Measurements from ENCODE around the gene ANKK1. TPM values are rescaled to one million over a fixed set of nuclear protein-coding genes. Genes with fewer than 3 reads are reported as not detected.

The ANKK1 gene
- total and polyA plus RNA-seq, 2 donors (not counting 1 experiment from before 2014, with no cell fraction given), result not detected

DNA sequence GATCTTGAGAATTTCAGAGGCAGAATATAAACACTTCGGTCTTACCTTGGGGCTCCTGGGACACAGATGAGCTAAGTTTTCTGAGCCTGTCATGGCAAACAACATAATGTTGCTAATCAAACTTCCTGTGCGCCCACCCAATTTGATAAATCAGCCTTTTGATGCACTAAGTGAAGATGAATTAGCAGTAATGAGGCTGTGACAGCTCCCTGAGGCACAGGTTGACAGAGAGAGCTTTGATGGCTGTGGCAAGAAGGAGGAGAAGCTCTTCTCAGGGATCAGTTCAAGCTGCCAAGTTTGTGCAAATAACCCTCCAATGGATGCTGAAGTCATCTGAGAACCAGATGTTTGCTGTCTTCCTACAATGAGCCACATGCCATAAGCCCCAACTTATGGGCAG is 53.2 kb downstream of the ANKK1 start:
- DNase-seq (ENCODE audit: low read depth in 2 of 2), result no peak
- peaks cover 3% of the 10 kb centered on the region for H3K27me3 ChIP-seq (ENCODE audit: control insufficient read depth, insufficient read depth, low read length)
- H3K9me3 ChIP-seq (ENCODE audit: control insufficient read depth, insufficient read depth, low read depth, low read length), result no peaks in the 10 kb centered on the region

DNA sequence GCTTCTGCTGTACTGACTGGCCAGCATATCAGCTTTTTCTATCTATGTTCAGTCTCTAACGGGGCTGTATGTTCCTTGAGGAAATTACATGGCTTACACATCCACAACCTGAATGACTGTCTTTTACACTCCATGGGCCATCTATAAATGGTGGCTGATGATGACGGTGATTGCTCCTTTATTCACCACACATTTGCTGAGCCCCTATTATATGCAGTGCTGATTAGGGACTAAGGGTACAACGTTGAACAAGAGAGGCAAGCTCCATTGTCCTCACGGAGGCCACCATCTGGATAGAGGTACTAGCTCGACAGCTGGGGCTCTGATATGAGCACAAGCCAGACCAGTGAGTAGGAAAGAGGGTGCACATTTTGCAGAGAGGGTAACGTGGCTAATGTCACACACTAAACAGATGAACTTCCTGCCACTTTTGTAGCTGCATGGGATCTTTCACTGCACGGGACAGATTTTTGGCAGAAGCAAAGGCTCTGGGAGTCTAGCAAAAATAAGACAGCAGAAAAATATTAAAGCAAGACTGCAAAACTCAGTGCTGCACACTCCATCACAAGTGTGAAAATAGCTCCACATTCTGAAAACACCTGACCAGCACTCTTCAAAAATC is 57.0 kb downstream of the ANKK1 start:
- Histone ChIP-seq H3K27me3 (ENCODE audit: control insufficient read depth, insufficient read depth, low read length) (peaks cover 3% of the 10 kb centered on the region), H3K9me3 (ENCODE audit: control insufficient read depth, insufficient read depth, low read depth, low read length) (no peaks in the 10 kb centered on the region), H3K27ac (ENCODE audit: insufficient read depth, low read length) (no peak overlapping the region), H3K4me3 (replicated peaks in 1 of 4; ENCODE audit: control extremely low read depth in 1 of 4, insufficient read depth in 1 of 4, low read depth in 3 of 4, low read length in 4 of 4) (no peak overlapping the region), H2AFZ (ENCODE audit: low read length) (no peak overlapping the region), H3K36me3 (ENCODE audit: control insufficient read depth, insufficient read depth, low read length) (no peaks in the 10 kb centered on the region), H3K79me2 (ENCODE audit: control insufficient read depth, insufficient read depth, low read length) (no peaks in the 10 kb centered on the region), H3K4me1 (ENCODE audit: control insufficient read depth, extremely low read depth, insufficient read depth, low read length) (no peaks in the 10 kb centered on the region), H3K4me2 (ENCODE audit: extremely low read depth, insufficient read depth, low read length) (no peak overlapping the region), H3K9ac (ENCODE audit: insufficient read depth, low read length) (no peak overlapping the region), H4K20me1 (ENCODE audit: control insufficient read depth, extremely low read depth, insufficient read depth, low read length) (no peaks in the 10 kb centered on the region)
- TF ChIP-seq EZH2 (IDR thresholded peaks at IDR 0.05; ENCODE audit: low read length, missing control alignments), result no peak
- TF ChIP-seq, protein P1, sequence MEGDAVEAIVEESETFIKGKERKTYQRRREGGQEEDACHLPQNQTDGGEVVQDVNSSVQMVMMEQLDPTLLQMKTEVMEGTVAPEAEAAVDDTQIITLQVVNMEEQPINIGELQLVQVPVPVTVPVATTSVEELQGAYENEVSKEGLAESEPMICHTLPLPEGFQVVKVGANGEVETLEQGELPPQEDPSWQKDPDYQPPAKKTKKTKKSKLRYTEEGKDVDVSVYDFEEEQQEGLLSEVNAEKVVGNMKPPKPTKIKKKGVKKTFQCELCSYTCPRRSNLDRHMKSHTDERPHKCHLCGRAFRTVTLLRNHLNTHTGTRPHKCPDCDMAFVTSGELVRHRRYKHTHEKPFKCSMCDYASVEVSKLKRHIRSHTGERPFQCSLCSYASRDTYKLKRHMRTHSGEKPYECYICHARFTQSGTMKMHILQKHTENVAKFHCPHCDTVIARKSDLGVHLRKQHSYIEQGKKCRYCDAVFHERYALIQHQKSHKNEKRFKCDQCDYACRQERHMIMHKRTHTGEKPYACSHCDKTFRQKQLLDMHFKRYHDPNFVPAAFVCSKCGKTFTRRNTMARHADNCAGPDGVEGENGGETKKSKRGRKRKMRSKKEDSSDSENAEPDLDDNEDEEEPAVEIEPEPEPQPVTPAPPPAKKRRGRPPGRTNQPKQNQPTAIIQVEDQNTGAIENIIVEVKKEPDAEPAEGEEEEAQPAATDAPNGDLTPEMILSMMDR (conservative IDR thresholded peaks at IDR 0.05 in 1 of 2, IDR thresholded peaks at IDR 0.05 in 1 of 2; ENCODE audit: low read depth in 1 of 2, low read length in 2 of 2), result no peak
- DNase-seq (ENCODE audit: low read depth in 2 of 2), result no peak

More for the DNA sequence above, 53.2 kb downstream of the ANKK1 start:
- Histone ChIP-seq H3K4me2 (ENCODE audit: extremely low read depth, insufficient read depth, low read length) (no peak overlapping the region), H3K27ac (ENCODE audit: insufficient read depth, low read length) (no peak overlapping the region), H3K4me1 (ENCODE audit: control insufficient read depth, extremely low read depth, insufficient read depth, low read length) (no peaks in the 10 kb centered on the region), H3K79me2 (ENCODE audit: control insufficient read depth, insufficient read depth, low read length) (no peaks in the 10 kb centered on the region), H2AFZ (ENCODE audit: low read length) (no peak overlapping the region), H3K9ac (ENCODE audit: insufficient read depth, low read length) (no peak overlapping the region), H3K36me3 (ENCODE audit: control insufficient read depth, insufficient read depth, low read length) (no peaks in the 10 kb centered on the region), H3K4me3 (replicated peaks in 1 of 4; ENCODE audit: control extremely low read depth in 1 of 4, insufficient read depth in 1 of 4, low read depth in 3 of 4, low read length in 4 of 4) (no peak overlapping the region), H4K20me1 (ENCODE audit: control insufficient read depth, extremely low read depth, insufficient read depth, low read length) (no peaks in the 10 kb centered on the region)
- TF ChIP-seq EZH2 (IDR thresholded peaks at IDR 0.05; ENCODE audit: low read length, missing control alignments), result no peak
- TF ChIP-seq, protein P1 (conservative IDR thresholded peaks at IDR 0.05 in 1 of 2, IDR thresholded peaks at IDR 0.05 in 1 of 2; ENCODE audit: low read depth in 1 of 2, low read length in 2 of 2), result no peak

DNA sequence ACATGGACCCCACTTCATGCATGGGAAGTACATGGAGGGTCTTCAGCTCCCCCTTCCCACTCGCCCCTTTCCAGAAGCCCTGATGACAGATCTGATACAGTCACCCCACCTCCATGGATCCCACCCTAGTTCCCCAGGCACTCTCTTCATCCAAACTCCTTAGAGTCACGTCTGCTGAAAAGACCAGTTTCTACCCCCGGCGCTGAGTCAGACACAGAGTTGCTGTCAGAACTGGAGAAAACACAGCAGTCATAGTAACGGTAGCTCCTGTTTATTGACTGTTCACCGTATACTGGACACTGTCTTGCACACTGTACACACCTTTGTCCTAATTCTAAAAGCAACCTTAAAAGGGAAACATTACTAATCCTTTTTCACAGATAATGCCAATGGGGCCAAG is 58.5 kb downstream of the ANKK1 start:
- Histone ChIP-seq H3K4me2 (ENCODE audit: extremely low read depth, insufficient read depth, low read length) (no peak overlapping the region), H3K9me3 (ENCODE audit: control insufficient read depth, insufficient read depth, low read depth, low read length) (no peaks in the 10 kb centered on the region), H3K4me1 (ENCODE audit: control insufficient read depth, extremely low read depth, insufficient read depth, low read length) (no peaks in the 10 kb centered on the region), H3K27me3 (ENCODE audit: control insufficient read depth, insufficient read depth, low read length) (peaks cover 3% of the 10 kb centered on the region), H3K79me2 (ENCODE audit: control insufficient read depth, insufficient read depth, low read length) (no peaks in the 10 kb centered on the region), H3K36me3 (ENCODE audit: control insufficient read depth, insufficient read depth, low read length) (no peaks in the 10 kb centered on the region), H2AFZ (ENCODE audit: low read length) (no peak overlapping the region), H3K4me3 (replicated peaks in 1 of 4; ENCODE audit: control extremely low read depth in 1 of 4, insufficient read depth in 1 of 4, low read depth in 3 of 4, low read length in 4 of 4) (no peak overlapping the region), H3K9ac (ENCODE audit: insufficient read depth, low read length) (no peak overlapping the region), H3K27ac (ENCODE audit: insufficient read depth, low read length) (no peak overlapping the region), H4K20me1 (ENCODE audit: control insufficient read depth, extremely low read depth, insufficient read depth, low read length) (no peaks in the 10 kb centered on the region)
- DNase-seq (ENCODE audit: low read depth in 2 of 2), result peak in 1 of 2 donors; percentile 36
- TF ChIP-seq, protein P1 (conservative IDR thresholded peaks at IDR 0.05 in 1 of 2, IDR thresholded peaks at IDR 0.05 in 1 of 2; ENCODE audit: low read depth in 1 of 2, low read length in 2 of 2), result no peak
- TF ChIP-seq EZH2 (IDR thresholded peaks at IDR 0.05; ENCODE audit: low read length, missing control alignments), result no peak

Data from fibroblast of lung (primary cell).